ENCODE measurements around the gene POTEF.
"Not testable (repeated sequence)": the region's sequence is repeated elsewhere in the genome, so short reads cannot be mapped to it uniquely, and the experiment has no call there.

POTEF gene

DNA sequence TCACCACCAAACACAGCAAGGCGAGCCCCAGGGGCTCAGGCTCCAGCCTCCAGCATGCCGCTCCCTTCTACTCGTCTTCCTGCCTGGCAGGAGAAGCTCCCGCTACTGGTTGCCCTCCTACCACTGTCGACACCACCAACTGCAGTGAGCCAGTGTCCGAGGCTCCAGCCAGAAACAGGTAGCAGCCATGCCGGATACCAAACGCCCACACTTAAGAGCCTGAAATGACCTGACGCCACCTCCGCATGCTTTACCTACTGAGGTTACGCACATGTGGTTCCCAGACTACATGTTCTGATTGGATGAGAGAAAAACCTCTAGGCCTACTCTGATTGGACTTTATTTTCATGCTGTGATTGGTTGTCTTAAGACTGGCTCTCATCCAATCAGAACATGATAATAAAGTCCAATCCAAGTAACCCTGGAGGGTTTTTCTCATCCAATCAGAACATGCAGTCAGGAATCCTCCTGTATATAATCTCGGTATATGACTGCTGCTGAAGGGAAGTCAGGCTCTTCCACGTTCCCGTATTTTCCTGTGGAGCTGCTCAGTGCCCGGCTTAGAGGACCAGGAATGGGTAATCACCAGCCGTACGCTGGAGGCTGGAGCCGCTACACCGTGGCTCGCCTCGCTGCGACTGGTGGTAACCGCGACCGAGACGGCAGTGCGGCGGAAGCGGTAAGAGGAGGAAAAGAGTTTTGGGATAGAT is at the start of gene POTEF:
Gene POTEF (minus strand): TSS at position 103 of the 710 bp plus-strand sequence. CDS start 8,707 bp downstream, outside the sequence.
- ATAC-seq: not testable (repeated sequence)

DNA sequence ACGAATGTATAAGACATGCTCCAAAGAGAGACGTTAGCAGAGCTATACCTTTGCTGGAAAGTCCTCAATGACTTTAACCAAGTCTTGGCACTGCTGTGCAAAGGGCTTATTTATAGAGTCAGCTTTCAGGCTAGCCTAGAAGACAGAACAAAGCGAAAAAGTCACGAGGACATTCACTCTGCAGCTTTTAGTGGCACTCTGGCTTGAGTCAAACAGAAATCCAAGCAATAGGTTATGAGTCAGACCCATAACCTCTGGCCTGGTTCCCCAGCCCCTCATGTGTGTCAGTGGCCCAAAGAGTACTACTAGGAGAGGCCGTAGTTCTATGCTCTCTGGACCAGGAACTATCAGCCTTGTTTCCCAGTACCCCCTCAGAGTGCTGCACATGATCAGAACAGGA is 45.8 kb upstream of the POTEF start:
- ATAC-seq: peak in 1 of 2 donors; percentile 58

DNA sequence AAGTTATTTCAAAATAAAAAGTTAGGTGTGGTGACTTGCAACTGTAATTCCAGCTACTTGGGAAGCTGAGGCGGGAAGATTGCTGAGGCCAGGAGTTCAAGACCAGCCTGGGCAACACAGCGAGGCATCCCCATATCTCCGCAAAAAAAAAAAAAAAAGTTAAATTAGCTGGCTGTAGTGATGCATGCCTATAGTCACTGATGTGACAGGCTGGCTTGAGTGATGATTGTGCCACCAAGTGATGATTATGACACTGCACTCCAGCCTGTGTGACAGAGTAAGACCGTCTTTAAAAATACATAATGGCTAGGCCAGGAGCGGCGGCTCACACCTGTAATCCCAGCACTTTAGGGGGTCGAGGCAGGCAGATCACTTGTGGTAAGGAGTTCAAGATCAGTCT is 40.9 kb upstream of the POTEF start:
- ATAC-seq: peak in 1 of 2 donors; percentile 50

GRCh38 chr2:130169163-130169562 is 40.1 kb upstream of the POTEF start:
- peak in 1 of 2 donors; percentile 77 for ATAC-seq

DNA sequence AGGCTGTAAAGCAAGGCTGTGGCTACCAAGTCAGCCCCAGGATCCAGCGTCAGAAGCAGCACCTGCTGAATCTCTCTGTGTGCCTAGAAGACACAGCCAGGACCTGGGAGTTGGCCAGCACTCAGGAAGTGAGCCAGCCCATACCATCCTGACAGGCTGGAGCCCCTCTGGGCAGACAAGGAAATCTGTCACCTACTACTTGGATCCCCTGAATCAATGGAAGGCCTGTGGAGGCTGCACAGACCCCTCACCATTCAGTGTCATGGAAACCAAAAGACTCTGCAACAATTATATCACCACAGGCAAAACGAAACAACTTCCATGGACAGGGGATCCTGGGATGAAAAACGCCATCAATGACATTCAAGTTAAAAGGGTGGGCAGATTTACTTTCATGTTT is 37.6 kb upstream of the POTEF start:
- ATAC-seq: not testable (repeated sequence)

DNA sequence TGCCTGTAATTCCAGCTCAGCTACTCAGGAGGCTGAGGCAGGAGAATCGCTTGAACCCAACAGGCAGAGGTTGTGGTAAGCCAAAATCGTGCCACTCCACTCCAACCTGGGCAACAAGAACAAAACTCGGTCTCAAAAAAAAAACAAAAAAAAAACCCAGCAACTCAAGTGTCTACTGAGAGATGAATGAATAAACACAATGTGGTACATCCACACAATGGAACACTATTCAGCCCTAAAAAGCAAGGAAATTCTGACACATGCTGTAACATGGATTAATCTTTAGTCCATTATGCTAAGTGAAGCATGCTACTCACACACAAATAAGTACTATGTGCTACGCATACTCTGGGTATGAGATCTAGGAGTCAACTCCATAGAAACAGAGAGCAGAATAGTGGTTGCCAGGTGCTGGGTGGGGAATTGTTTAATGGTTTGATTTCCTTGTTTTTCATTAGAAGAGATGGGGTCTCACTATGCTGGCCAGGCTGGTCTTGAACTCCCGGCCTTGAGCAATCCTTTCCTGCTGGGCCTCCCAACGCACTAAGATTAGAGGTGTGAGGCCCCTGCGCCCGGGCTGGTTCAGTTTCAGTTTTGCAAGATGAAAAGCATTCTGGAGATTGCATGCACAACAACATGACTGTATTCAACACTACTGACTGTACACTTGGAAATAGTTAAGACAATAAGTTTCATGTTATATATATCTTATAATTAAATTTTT is 36.4 kb upstream of the POTEF start:
- no peak for ATAC-seq

DNA sequence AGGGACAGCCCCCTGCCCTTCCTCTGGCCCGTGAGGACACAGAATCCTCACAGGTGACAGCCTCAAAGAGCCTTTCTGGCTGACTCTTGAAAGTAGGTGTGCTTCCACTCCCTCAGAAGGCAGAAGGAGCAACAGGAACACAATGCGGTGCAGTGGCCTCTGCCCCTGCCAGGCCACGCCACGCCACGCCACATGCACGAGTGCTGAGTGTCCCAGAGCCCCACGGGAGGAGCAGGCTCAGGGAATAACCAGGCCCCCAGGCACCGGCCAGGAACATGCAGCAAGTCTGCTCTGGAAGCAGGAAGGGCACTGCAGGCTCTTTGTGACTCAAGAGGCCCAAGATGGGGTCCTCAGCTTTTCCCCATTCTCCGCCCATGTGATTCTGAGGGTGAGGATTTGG is 33.9 kb upstream of the POTEF start:
- no peak for ATAC-seq

DNA sequence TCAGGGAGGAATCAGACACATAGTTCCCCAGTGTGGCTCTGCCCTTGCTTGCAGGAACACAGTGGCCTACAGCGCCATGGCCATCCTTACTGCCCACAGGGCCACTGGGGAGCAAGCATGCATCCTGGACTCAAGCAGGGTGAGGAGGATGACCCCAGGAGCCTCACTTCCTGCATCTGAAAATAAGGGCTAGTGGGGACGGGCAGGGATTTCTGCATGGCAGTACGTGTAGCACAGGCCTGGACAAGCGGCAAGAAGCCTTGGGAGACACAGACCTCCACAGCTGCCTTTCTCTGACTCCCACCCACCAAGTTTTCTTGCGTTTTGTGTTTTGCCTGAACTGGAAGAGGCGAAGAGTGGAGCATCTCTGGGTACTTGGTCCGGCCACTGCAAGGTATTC is 33.5 kb upstream of the POTEF start:
- not testable (repeated sequence) for ATAC-seq

DNA sequence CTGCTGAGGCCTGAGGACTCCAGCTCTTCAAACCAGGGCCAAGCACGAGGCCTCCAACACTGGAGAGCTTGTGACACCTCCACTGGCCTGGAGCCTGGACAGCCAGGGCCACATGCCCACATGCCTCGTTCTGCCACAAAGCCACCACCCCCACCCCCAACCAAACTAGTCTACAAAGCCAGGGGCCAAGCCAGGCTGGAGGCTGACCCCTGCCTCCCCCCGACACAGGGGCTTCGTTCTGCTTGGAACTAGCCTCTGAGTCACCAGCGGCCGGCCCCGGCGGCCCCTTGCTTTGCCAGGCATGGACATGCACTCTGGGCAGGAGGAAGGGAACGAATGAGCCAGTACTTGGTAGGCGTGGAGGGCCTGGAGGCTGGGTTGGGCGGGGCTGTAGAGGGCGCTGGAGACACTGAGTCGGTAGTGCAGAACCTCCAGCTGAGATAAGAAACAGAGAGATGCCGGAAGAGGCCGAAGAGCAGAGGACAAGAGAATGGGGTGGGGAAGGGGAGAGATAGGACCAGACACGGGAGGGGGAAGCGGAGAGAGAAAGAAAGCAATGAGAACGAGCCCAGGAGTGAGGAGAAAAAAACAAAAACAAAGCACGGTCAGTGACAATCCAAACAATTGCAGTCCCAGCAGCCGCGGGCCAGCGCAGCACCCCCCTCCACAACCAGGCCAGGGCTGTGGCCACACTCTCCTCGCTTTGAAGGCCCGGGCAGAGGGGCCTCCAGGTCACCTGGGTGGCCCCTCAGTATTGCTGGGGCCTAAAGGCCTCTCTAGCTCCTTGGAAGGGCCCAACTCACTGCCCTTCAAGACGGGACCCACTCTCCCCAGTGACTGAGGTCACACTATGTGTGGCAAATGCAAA is 32.0 kb upstream of the POTEF start:
- ATAC-seq: not testable (repeated sequence)

- no peak for ATAC-seq
Observed at GRCh38 chr2:130160131-130160530, 31.1 kb upstream of the POTEF start.

- not testable (repeated sequence) for ATAC-seq
Observed at GRCh38 chr2:130159376-130159775, 30.4 kb upstream of the POTEF start.

DNA sequence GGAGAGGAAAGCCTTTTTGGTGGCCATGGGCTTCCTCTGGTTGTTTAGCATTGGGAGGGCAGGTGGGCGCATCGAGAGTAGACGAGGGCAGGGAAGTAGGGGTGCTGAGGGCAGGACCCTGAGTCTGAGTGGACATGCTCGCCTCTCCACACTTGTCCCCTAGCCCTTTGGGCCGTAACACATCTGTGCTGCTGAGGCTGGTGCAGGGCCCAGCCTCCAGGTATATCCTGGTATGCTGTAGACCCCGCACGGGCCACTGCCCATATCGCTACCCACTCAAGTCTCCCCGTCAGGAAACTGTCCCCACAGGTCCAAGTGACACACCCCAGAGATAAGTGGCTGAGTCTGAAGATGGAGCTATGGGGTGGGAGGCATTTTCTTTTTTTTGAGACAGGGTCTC is 29.6 kb upstream of the POTEF start:
- no peak for ATAC-seq

GRCh38 chr2:130157825-130158514 is 28.9 kb upstream of the POTEF start:
- ATAC-seq: peak in 1 of 2 donors; percentile 60

DNA sequence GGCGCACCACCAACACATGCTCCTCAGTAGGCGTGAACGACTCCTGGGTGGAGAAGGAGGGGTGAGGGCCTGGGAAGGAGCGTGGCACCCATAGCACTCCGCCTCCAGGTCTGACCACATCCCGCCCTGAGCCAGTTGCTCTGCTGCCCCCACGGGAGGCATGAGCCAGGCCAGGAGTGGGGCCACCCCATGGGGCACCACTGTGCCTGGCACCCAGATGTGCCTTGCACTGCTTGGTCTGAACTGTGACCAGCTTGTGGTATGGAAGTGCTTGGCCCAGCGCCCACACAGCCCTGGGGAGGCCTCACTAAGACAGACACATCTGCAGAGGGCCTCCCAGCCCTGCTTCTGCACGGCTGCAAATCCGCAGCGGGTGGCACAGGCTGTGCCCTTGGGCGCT is 28.3 kb upstream of the POTEF start:
- ATAC-seq: not testable (repeated sequence)

DNA sequence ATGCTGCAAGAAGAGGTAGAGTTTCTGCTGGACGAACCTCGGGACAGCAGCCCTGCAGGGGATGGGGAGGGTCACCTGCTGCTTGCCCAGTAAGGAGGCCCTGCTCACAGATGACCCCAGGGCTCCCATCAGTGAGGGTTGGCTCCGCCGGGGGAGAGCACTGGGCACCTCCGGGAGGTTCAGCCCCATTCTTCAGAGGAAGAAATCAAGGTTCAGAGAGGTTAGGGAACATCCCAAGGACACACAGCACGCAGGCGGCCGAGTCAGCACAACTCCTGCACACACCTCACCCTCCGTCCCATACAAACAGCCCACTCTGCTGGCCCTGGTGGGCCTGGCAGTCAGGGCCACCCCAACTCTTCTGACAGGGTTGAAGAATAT is 27.6 kb upstream of the POTEF start:
- no peak for ATAC-seq

DNA sequence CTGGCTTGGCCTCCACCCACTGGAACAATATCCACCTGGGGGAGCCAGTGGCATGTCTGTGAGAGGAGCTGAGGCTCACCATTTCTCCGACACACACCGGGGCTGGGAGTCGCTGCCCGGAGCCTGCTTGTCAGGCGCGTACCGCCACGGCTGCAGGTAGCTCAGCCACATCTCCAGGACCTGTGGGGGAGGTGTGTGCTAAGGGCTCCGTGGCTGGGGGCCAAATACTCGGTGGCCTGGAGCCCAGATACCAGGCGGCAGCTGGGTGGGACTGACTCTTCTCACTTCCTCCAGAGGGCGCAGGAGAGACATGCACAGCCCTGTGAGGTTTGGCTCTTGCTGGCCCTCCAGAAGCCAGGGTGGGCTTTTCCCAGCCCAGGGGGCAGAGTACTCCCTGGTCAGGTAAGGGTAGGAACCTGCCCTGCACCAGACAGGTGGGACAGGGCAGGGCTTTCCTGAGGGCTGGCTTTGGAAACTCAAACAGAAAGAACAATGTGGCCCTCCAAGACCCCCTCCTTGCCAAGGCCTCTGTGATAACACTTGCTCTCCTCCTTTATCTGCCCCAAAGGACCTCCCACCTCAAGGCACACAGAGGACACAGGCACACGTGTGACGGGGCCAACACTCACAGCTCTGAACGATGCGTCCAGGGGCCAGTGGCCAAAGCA is 27.1 kb upstream of the POTEF start:
- not testable (repeated sequence) for ATAC-seq

GRCh38 chr2:130154773-130155765 is 26.0 kb upstream of the POTEF start:
- ATAC-seq: no peak

GRCh38 chr2:130154423-130154770 is 25.4 kb upstream of the POTEF start:
- ATAC-seq: not testable (repeated sequence)

DNA sequence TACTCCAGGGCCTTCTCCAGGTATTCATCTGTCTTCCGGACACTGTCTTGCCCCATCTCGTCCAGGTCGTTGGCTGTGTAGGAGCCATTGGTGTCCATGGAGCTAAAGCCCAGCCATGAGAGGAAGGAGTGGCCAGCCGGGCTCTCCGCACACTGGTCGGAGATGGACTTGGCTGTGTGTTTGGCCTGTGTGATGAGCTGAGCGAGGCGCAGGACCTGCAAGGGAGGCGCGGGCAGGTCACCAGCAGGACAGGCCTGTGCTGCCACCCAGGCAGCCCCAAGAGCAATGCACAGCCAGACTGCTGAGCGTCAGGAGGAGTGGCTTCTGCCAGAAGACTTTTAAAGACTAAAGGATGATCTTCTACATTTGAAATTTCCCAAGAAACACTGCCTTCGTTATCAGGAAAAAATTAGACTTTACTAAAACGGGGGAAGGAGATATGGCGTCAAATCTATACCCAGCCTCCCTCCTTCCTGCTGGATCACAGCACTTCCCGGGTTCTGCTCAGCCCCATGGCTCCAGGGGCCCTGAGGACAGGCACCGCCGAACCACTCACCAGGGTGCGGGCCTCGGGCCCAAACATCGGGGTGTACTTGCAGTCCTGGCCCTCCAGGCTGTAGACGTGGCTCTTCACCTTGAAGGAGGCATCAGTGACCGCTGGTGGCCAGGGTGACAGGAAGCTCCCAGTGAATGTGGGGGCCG is 24.9 kb upstream of the POTEF start:
- ATAC-seq: not testable (repeated sequence)

Data from activated CD4-positive, CD25-positive, alpha-beta regulatory T cell treated with anti-CD3 and anti-CD28 coated beads, Interleukin-2, amount 50 U/mL, for 24 hours (primary cell).